NT2/D1 (cell line): Measurements from ENCODE around the gene ANKRD22.

Source experiments
- SUZ12 ChIP-seq: IDR thresholded peaks from 2 replicates; pipeline ENCODE4 v1.6.1; 2011; ENCODE audit not compliant: insufficient read length, insufficient read depth; ENCODE audit errors: extremely low read depth
- YY1 ChIP-seq: IDR thresholded peaks from 2 replicates; pipeline ENCODE4 v1.6.1; 2011; ENCODE audit not compliant: insufficient read length, insufficient read depth
- ZNF274 ChIP-seq: IDR thresholded peaks from 2 replicates; pipeline ENCODE4 v1.6.1; 2011; ENCODE audit warnings: mild to moderate bottlenecking, low read depth, low read length

DNA sequence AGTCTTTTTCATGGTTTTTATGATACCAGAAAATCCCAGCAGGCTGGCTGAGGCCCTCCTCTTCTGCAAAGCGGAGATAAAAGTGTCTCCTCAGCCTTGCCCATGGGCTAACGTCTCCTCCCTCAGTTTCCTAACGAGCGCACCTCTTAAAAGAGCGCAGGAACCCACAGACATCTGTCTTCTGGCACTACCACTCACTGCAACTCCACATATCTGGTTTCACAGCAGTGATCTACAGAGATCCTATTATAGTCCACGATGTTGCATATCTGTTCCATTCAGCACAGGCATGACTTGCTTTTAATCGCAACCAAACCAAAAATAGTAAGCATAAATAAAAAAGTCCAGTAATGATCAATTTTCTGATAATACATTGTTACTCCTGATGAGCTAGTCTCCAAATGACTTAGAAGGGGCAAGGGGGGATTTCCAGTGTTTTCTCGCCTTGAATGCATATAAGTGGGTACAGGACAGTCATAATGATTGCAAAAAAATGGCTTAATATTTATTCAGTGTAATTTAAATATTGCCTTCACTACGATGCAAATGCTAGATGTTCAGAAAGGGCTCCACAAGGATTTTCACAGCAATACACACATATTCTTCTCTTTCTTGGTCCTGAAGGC lies 20.9 kb downstream of the ANKRD22 start:
- TF ChIP-seq YY1 (no peak), ZNF274 (no peak), SUZ12 (no peak)
